ENCODE data around the gene UBL4B.

DNA sequence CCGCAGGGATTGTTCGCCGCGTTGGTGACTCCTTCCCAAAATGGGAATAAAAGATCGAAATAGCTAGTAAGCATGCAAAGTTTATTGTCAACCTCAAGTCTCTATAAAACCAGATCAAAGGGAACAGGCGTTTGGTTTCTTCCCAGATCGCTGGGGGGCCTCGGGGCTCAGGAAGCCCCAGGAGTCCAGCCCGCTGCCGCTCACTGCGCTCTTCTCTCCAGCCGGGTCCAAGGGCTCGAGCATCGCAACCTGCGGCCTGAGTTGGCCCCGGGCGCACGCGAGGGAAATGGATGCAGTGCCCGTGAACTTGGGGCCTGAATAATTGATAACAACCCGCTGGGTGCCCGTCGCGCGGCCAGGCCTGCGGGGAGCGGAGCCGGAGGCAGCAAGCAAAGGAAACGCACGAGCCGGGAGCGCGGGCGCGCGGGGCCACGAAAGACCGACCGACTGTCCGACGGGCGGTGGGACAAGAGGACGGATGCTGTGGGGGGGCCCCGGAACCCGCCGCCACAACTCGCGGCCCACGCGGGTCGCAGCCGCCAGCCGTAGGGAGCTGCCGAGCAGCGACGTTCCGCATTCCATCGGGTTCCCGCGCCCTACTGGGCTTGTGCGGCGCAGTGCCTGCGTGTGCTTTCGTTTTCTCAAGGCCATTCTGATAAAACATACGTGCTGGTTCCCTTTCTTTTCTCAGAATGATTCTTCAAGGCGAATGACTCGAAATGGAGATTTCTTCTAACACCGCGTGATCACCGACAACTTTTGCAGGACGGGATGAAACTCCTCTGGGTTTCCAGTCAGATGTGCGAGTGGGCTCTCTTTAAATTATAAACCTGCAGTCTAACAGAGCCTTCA, 27.8 kb upstream of the UBL4B start:
- TF ChIP-seq, protein P1, sequence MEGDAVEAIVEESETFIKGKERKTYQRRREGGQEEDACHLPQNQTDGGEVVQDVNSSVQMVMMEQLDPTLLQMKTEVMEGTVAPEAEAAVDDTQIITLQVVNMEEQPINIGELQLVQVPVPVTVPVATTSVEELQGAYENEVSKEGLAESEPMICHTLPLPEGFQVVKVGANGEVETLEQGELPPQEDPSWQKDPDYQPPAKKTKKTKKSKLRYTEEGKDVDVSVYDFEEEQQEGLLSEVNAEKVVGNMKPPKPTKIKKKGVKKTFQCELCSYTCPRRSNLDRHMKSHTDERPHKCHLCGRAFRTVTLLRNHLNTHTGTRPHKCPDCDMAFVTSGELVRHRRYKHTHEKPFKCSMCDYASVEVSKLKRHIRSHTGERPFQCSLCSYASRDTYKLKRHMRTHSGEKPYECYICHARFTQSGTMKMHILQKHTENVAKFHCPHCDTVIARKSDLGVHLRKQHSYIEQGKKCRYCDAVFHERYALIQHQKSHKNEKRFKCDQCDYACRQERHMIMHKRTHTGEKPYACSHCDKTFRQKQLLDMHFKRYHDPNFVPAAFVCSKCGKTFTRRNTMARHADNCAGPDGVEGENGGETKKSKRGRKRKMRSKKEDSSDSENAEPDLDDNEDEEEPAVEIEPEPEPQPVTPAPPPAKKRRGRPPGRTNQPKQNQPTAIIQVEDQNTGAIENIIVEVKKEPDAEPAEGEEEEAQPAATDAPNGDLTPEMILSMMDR (IDR thresholded peaks at IDR 0.05), result peak in 1 of 3 donors; percentile 10
- TF ChIP-seq POLR2A (IDR thresholded peaks at IDR 0.05) (peak; percentile 53), EP300 (IDR thresholded peaks at IDR 0.05) (no peak)

Data from ovary (tissue), 3 donors.